HEK293T (cell line): ENCODE measurements around the gene LRRIQ1.

Experiments
- ARNT ChIP-seq: fragments of 450-650 bp; IDR thresholded peaks from 2 replicates; pipeline ENCODE4 v1.6.1; 2017; ENCODE audit warnings: mild to moderate bottlenecking
- BHLHE40 ChIP-seq: fragments of 450-650 bp; IDR thresholded peaks from 2 replicates; pipeline ENCODE4 v1.6.1; 2016; ENCODE audit warnings: mild to moderate bottlenecking, moderate library complexity, borderline replicate concordance
- CTBP1 ChIP-seq: fragments of 450-650 bp; IDR thresholded peaks from 2 replicates; pipeline ENCODE4 v1.6.1; 2016; ENCODE audit warnings: borderline replicate concordance
- ELF4 ChIP-seq: fragments of 450-650 bp; IDR thresholded peaks from 2 replicates; pipeline ENCODE4 v1.6.1; 2017; ENCODE audit warnings: antibody characterized with exemption
- FOXA1 ChIP-seq: fragments of 450-650 bp; IDR thresholded peaks from 2 replicates; pipeline ENCODE4 v1.6.1; 2016; ENCODE audit warnings: mild to moderate bottlenecking
- FOXM1 ChIP-seq: fragments of 450-650 bp; IDR thresholded peaks from 2 replicates; pipeline ENCODE4 v1.6.1; 2017; ENCODE audit warnings: mild to moderate bottlenecking, borderline replicate concordance
- HDGF ChIP-seq: fragments of 450-650 bp; IDR thresholded peaks from 2 replicates; pipeline ENCODE4 v1.6.1; 2017; ENCODE audit warnings: antibody characterized with exemption, borderline replicate concordance
- L3MBTL2 ChIP-seq: fragments of 450-650 bp; conservative IDR thresholded peaks from 2 replicates; pipeline ENCODE4 v1.6.1; 2016; ENCODE audit warnings: mild to moderate bottlenecking
- NFRKB ChIP-seq: fragments of 450-650 bp; IDR thresholded peaks from 2 replicates; pipeline ENCODE4 v1.6.1; 2016; ENCODE audit warnings: mild to moderate bottlenecking, moderate library complexity
- SP1 ChIP-seq: fragments of 450-650 bp; IDR thresholded peaks from 2 replicates; pipeline ENCODE4 v1.6.1; 2017
- SUZ12 ChIP-seq: fragments of 450-650 bp; IDR thresholded peaks from 2 replicates; pipeline ENCODE4 v1.6.1; 2016; ENCODE audit warnings: mild to moderate bottlenecking
- TARDBP ChIP-seq: fragments of 450-650 bp; IDR thresholded peaks from 2 replicates; pipeline ENCODE4 v1.6.1; 2016
- ZNF384 ChIP-seq: fragments of 450-650 bp; IDR thresholded peaks from 2 replicates; pipeline ENCODE4 v1.6.1; 2016
- TF ChIP-seq, protein P1 (sequence below): fragments of 450-650 bp; IDR thresholded peaks from 2 replicates; pipeline ENCODE4 v1.6.1; 2016

DNA sequence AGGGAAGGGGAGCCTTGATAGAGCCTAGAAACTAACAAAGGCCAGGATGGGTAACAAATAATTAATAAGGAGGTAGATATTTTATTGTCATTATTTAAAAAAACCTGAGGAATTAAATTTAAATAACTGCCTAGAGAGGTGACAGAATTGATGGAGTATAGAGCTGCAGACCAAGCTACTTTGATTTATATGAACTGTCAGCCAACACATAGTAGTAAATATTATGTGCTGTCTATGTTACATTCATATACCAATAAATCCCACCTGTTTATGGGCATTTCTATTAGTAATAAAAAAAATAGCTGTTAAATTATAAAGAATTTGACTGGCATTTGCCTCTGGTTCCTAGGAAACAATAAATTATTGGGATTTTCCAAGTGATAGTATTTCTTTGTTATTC lies 37.8 kb upstream of the LRRIQ1 start:
- TF ChIP-seq, protein P1, sequence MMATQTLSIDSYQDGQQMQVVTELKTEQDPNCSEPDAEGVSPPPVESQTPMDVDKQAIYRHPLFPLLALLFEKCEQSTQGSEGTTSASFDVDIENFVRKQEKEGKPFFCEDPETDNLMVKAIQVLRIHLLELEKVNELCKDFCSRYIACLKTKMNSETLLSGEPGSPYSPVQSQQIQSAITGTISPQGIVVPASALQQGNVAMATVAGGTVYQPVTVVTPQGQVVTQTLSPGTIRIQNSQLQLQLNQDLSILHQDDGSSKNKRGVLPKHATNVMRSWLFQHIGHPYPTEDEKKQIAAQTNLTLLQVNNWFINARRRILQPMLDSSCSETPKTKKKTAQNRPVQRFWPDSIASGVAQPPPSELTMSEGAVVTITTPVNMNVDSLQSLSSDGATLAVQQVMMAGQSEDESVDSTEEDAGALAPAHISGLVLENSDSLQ = no peak
- TF ChIP-seq TARDBP (no peak), FOXM1 (no peak), FOXA1 (no peak), SP1 (no peak), L3MBTL2 (no peak), ARNT (no peak), SUZ12 (no peak), BHLHE40 (no peak), HDGF (no peak), CTBP1 (no peak), NFRKB (no peak), ZNF384 (no peak), ELF4 (no peak)
